HepG2 (cell line): ENCODE results near the gene RNGTT. TPM values are rescaled to one million over a fixed set of nuclear protein-coding genes. Genes with fewer than 3 reads are reported as not detected.

Experiments
- ATAC-seq: fragments of 200-7000 bp; cut with Tn5 transposase; 3 replicates; pipeline ENCODE4 v1.9.1; 2020; ENCODE audit warnings: mild to moderate bottlenecking, moderate library complexity
- BruUV-seq: library from RNA; stranded (reverse); fragments of 400-500 nt; replicated peaks from 2 replicates; lab custom pipeline; 2021; lab: Mats Ljungman, UMichigan
- CTCF ChIA-PET: fragments of 300-600 bp; formaldehyde crosslinking; extraction: SDS; loops from one replicate; lab custom pipeline; 2021; ENCODE audit warnings: low total read pairs, inconsistent platforms, low intra/inter-chr PET ratio; lab: Yijun Ruan, JAX
- POLR2A ChIA-PET: fragments of 350-600 bp; sonication (Branson Sonifier 250); formaldehyde crosslinking; loops from one replicate; lab custom pipeline; 2020; ENCODE audit warnings: antibody characterized with exemption, inconsistent platforms; lab: Yijun Ruan, JAX
- DNase-seq: peaks from one replicate; pipeline ENCODE4 v3.0.0-alpha.2; 2015; ENCODE audit warnings: low spot score
- FAIRE-seq: peaks from 3 replicates; lab custom pipeline; 2011; peaks lifted over from hg19 to GRCh38; lab: Jason Lieb, UNC
- H2AFZ ChIP-seq: one replicate; pipeline ENCODE4 v1.6.1; 2011; ENCODE audit warnings: low read length, inconsistent platforms
- H3K27ac ChIP-seq: fragments of 300-600 bp; 3 replicates; pipeline ENCODE4 v1.8.0; 2011; ENCODE audit warnings: mixed run types, mild to moderate bottlenecking, mixed read lengths, low read length, inconsistent platforms; ENCODE audit not compliant: insufficient read depth; ENCODE audit errors: extremely low read length
- H3K27me3 ChIP-seq, 2 experiments: fragments of 200-600 bp in 1 of 2; 2 replicates in 1 of 2; 3 replicates in 1 of 2; pipeline versions ENCODE4 v1.6.0 to v1.8.0; 2011; ENCODE audit warnings: low read length in 2 of 2, mild to moderate bottlenecking in 2 of 2, moderate library complexity in 2 of 2, inconsistent platforms in 1 of 2; ENCODE audit not compliant: insufficient read depth in 2 of 2, control insufficient read depth in 1 of 2
- H3K36me3 ChIP-seq, 2 experiments: fragments of 200-600 bp in 1 of 2; replicated peaks in 1 of 2; 2 replicates in 1 of 2; 3 replicates in 1 of 2; pipeline versions ENCODE4 v1.5.1 to v1.8.0; 2011; ENCODE audit warnings: low read length in 2 of 2, inconsistent platforms in 1 of 2; ENCODE audit not compliant: insufficient read depth in 2 of 2, control insufficient read depth in 1 of 2
- H3K4me1 ChIP-seq: 2 replicates; pipeline ENCODE4 v1.5.1; 2012; ENCODE audit warnings: low read length, inconsistent platforms; ENCODE audit not compliant: insufficient read depth
- H3K4me2 ChIP-seq: 2 replicates; pipeline ENCODE4 v1.6.0; 2011; ENCODE audit warnings: low read depth, low read length, inconsistent platforms
- H3K4me3 ChIP-seq, 3 experiments: fragments of 200-600 bp in 1 of 3; sonication (generic), shearing (Covaris generic) in 1 of 3; replicated peaks in 1 of 3; 2 replicates each; pipeline ENCODE4 v1.5.1; 2011 to 2016; ENCODE audit warnings: low read length in 3 of 3, inconsistent platforms in 2 of 3, low read depth in 2 of 3, mild to moderate bottlenecking in 2 of 3, control low read depth in 1 of 3, mixed read lengths in 1 of 3; ENCODE audit not compliant: insufficient read depth in 1 of 3
- H3K79me2 ChIP-seq: one replicate; pipeline ENCODE4 v1.6.1; 2011; ENCODE audit warnings: low read length, inconsistent platforms; ENCODE audit not compliant: insufficient read depth
- H3K9ac ChIP-seq: 2 replicates; pipeline ENCODE4 v1.6.0; 2011; ENCODE audit warnings: mild to moderate bottlenecking, low read depth, low read length, inconsistent platforms; ENCODE audit not compliant: insufficient read depth
- H3K9me3 ChIP-seq: 2 replicates; pipeline ENCODE4 v1.5.1; 2012; ENCODE audit warnings: mild to moderate bottlenecking, low read length
- H4K20me1 ChIP-seq: 2 replicates; pipeline ENCODE4 v1.6.0; 2011; ENCODE audit warnings: inconsistent platforms, mild to moderate bottlenecking, low read length, moderate library complexity; ENCODE audit not compliant: insufficient read depth
- GABPB1 ChIP-seq: IDR thresholded peaks from 2 replicates; pipeline ENCODE4 v1.6.1; 2016; ENCODE audit warnings: mild to moderate bottlenecking, missing genetic modification reagents, moderate library complexity, missing compliant biosample characterization
- HIVEP1 ChIP-seq: sonication (generic); formaldehyde crosslinking; IDR thresholded peaks from 2 replicates; pipeline ENCODE4 v1.4.0; 2020; ENCODE audit warnings: mild to moderate bottlenecking, missing genetic modification reagents
- MAF1 ChIP-seq: sonication (generic); formaldehyde crosslinking; IDR thresholded peaks from 2 replicates; pipeline ENCODE4 v1.5.0; 2020; ENCODE audit warnings: missing genetic modification reagents, borderline replicate concordance
- MAFF ChIP-seq: IDR thresholded peaks from 2 replicates; pipeline ENCODE4 v1.6.1; 2011; ENCODE audit warnings: low read depth, low read length, improper control_type of control experiment
- MAFK ChIP-seq, 2 experiments: IDR thresholded peaks in 1 of 2; conservative IDR thresholded peaks in 1 of 2; 2 replicates each; pipeline ENCODE4 v1.6.1; 2011; ENCODE audit warnings: improper control_type of control experiment in 2 of 2, low read length in 2 of 2
- NONO ChIP-seq, 2 experiments: fragments of 450-650 bp in 1 of 2; sonication (generic) in 1 of 2; formaldehyde crosslinking in 1 of 2; IDR thresholded peaks in 1 of 2; conservative IDR thresholded peaks in 1 of 2; 2 replicates each; pipeline versions ENCODE4 v1.6.1 to v1.8.0; 2017 to 2022; ENCODE audit warnings: mild to moderate bottlenecking in 1 of 2, missing genetic modification reagents in 1 of 2, moderate library complexity in 1 of 2
- RFXAP ChIP-seq: sonication (generic); formaldehyde crosslinking; IDR thresholded peaks from 2 replicates; pipeline ENCODE4 v1.4.0; 2020; ENCODE audit warnings: missing genetic modification reagents, borderline replicate concordance
- RXRA ChIP-seq: sonication (generic); formaldehyde crosslinking; IDR thresholded peaks from 2 replicates; pipeline ENCODE4 v1.5.1; 2020; ENCODE audit warnings: missing genetic modification reagents
- ZSCAN21 ChIP-seq: sonication (generic); formaldehyde crosslinking; IDR thresholded peaks from 2 replicates; pipeline ENCODE4 v1.8.0; 2022; ENCODE audit warnings: mild to moderate bottlenecking, missing genetic modification reagents, moderate library complexity, borderline replicate concordance
- WGBS: methylation state at CpG from one replicate; pipeline ENCODE4 v1.1.6; 2017; ENCODE audit warnings: low lambda C conversion rate; 5-methylcytosine and 5-hydroxymethylcytosine counted together
- in situ Hi-C: cut with HindIII; loops from 2 replicates; pipeline ENCODE4 v1.10.0; 2017; ENCODE audit warnings: low pct_unique_long_range_greater_than_20kb; ENCODE audit not compliant: extremely low pct_ligation_motif_present
- intact Hi-C: fragments of 100-400 bp; cut with micrococcal nuclease; formaldehyde crosslinking; loops from one replicate; pipeline ENCODE4 v1.10.0; 2022; ENCODE audit not compliant: unreplicated experiment
- polyA plus RNA-seq, 8 experiments: library from polyadenylated mRNA; depleted of rRNA in 3 of 8; stranded (reverse) in 7 of 8; unstranded in 1 of 8; fragments of >200 nt; fragmentation: Illumina TruSeq in 4 of 8; extraction: Trizol in 4 of 8; gene quantifications; 2 replicates each; pipeline versions ENCODE4 v1.2.1 to v1.2.3, GENCODE V29; 2011 to 2016; ENCODE audit warnings: low read depth in 4 of 8, missing spikeins in 1 of 8, mixed read lengths in 1 of 8; ENCODE audit not compliant: insufficient read depth in 1 of 8
- total RNA-seq, 5 experiments: library from RNA; depleted of rRNA; stranded (reverse); fragments of >200 nt; fragmentation: Illumina TruSeq; extraction: Trizol; gene quantifications; 2 replicates each; pipeline ENCODE4 v1.2.3, GENCODE V29; 2016; ENCODE audit warnings: low read depth in 1 of 5
- TF ChIP-seq, protein P1 (sequence below): IDR thresholded peaks from 2 replicates; pipeline ENCODE4 v1.6.1; 2016; ENCODE audit warnings: missing compliant biosample characterization, missing genetic modification reagents, borderline replicate concordance
- TF ChIP-seq, protein P2 (sequence below): sonication (generic); formaldehyde crosslinking; conservative IDR thresholded peaks from 2 replicates; pipeline ENCODE4 v1.4.0; 2020; ENCODE audit warnings: missing genetic modification reagents

RNGTT gene
- total and polyA plus RNA-seq, 2 of the 13 experiments (the other 11 are each of a cell fraction or from before 2014, with no cell fraction given), result 6.0 to 22.6 TPM

GRCh38 chr6:88867841-88868731 lies 95.3 kb downstream of the RNGTT start:
- CTCF ChIA-PET, result no interaction called here
- in situ Hi-C loops (loop anchor here (25.0 kb wide), 1 partner anchor 931 kb away; no protein-coding TSS in a partner anchor), intact Hi-C loops (no loop called here)
- peaks cover 4% of the 10 kb centered on the region; the same call in 1 of the 2 replicates for H4K20me1 ChIP-seq
- H3K9me3 ChIP-seq, result no peaks in the 10 kb centered on the region
- FAIRE-seq (no peak), DNase-seq (no peak), ATAC-seq (no peak)
- H3K4me2 ChIP-seq, result no peak overlapping the region
- no peak overlapping the region for H2AFZ ChIP-seq
- no peak overlapping the region for H3K9ac ChIP-seq
- peaks cover 3% of the 10 kb centered on the region for H3K79me2 ChIP-seq
- WGBS, result 93% methylated on average over 2 of the region's 2 CpGs
- TF ChIP-seq MAFK (conservative IDR thresholded peaks at IDR 0.05 in 1 of 2, IDR thresholded peaks at IDR 0.05 in 1 of 2; ENCODE audit: low read length in 2 of 2) (peak; percentile 67 to 82), MAFF (peak; percentile 59), RFXAP (CRISPR knock-in tag) (no peak)
- peaks cover 17% of the 10 kb centered on the region for H3K4me1 ChIP-seq
- POLR2A ChIA-PET, result interaction anchor here (0.6 kb wide), 1 partner anchor 40 kb away, joined by 3 read pairs; no protein-coding TSS in a partner anchor
- no TSS peak for BruUV-seq
- no peak overlapping the region for H3K4me3 ChIP-seq
- H3K36me3 ChIP-seq, result peaks cover 0 to 4% of the 10 kb centered on the region in 2 experiments; a peak in 1 of 5 replicates
- no peaks in the 10 kb centered on the region for H3K27me3 ChIP-seq
- H3K27ac ChIP-seq, result no peak overlapping the region

DNA sequence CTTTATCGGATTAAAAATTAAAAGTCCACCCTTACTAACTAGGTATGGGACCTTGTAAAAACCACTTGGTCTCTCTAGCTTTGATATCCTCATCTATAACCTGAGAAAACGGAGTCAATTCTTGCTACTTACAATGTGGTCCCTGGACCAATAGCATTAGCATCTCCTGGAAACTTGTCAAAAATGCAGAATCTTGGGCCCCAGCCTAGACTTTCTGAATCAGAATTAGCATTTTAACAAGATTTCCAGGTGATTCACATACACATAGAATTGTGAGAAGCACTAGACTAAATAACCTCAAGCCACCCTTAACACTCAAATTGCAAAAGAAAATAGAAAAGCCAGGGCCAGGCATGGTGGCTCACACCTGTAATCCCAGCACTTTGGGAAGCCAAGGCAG lies 96.6 kb downstream of the RNGTT start:
- Histone ChIP-seq H3K4me3 (no peak overlapping the region), H3K4me1 (peaks cover 14% of the 10 kb centered on the region), H3K9ac (no peak overlapping the region), H3K27ac (no peak overlapping the region), H3K4me2 (no peak overlapping the region), H2AFZ (no peak overlapping the region), H3K9me3 (no peaks in the 10 kb centered on the region), H3K27me3 (no peaks in the 10 kb centered on the region), H3K36me3 (peaks cover 1 to 9% of the 10 kb centered on the region in 2 experiments; a peak in 4 of 5 replicates), H4K20me1 (peaks cover 4% of the 10 kb centered on the region; the same call in 1 of the 2 replicates), H3K79me2 (peaks cover 3% of the 10 kb centered on the region)
- intact Hi-C loops, result no loop called here
- CTCF ChIA-PET, result no interaction called here
- in situ Hi-C loops, result loop anchor here (25.0 kb wide), 1 partner anchor 930 kb away; no protein-coding TSS in a partner anchor
- ATAC-seq, result no peak
- no peak for DNase-seq
- no peak for FAIRE-seq
- TF ChIP-seq, protein P1, sequence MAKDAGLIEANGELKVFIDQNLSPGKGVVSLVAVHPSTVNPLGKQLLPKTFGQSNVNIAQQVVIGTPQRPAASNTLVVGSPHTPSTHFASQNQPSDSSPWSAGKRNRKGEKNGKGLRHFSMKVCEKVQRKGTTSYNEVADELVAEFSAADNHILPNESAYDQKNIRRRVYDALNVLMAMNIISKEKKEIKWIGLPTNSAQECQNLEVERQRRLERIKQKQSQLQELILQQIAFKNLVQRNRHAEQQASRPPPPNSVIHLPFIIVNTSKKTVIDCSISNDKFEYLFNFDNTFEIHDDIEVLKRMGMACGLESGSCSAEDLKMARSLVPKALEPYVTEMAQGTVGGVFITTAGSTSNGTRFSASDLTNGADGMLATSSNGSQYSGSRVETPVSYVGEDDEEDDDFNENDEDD (CRISPR knock-in tag), result no peak
- TF ChIP-seq NONO (IDR thresholded peaks at IDR 0.05) (no peak), NONO (CRISPR knock-in tag; conservative IDR thresholded peaks at IDR 0.05) (no peak), GABPB1 (no peak), HIVEP1 (CRISPR knock-in tag) (no peak), MAF1 (CRISPR knock-in tag) (no peak), RXRA (CRISPR knock-in tag) (no peak), ZSCAN21 (CRISPR knock-in tag) (no peak)
- TF ChIP-seq, protein P2, sequence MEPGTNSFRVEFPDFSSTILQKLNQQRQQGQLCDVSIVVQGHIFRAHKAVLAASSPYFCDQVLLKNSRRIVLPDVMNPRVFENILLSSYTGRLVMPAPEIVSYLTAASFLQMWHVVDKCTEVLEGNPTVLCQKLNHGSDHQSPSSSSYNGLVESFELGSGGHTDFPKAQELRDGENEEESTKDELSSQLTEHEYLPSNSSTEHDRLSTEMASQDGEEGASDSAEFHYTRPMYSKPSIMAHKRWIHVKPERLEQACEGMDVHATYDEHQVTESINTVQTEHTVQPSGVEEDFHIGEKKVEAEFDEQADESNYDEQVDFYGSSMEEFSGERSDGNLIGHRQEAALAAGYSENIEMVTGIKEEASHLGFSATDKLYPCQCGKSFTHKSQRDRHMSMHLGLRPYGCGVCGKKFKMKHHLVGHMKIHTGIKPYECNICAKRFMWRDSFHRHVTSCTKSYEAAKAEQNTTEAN (CRISPR knock-in tag), result no peak
- 98% methylated on average over 2 of the region's 2 CpGs for whole genome bisulfite sequencing
- POLR2A ChIA-PET, result no interaction called here
- no TSS peak for BruUV-seq
